Endodermal cell (in vitro differentiated cells): ENCODE data around the gene C1QTNF1. TPM values are rescaled to one million over a fixed set of nuclear protein-coding genes. Genes with fewer than 3 reads are reported as not detected.
A peak's percentile ranks its signal among the peaks of the same experiment; 100 is the strongest.

ENCODE experiments used
- DNase-seq: peaks from one replicate; pipeline ENCODE4 v3.0.0-alpha.2; 2017
- H3K27ac ChIP-seq: 2 replicates; pipeline ENCODE4 v1.5.1; 2013; ENCODE audit warnings: mild to moderate bottlenecking, low read depth, low read length, moderate library complexity
- H3K27me3 ChIP-seq: 2 replicates; pipeline ENCODE4 v1.6.1; 2013; ENCODE audit warnings: mild to moderate bottlenecking, low read length, moderate library complexity; ENCODE audit not compliant: insufficient read depth, control insufficient read depth, poor library complexity, severe bottlenecking
- H3K36me3 ChIP-seq: 2 replicates; pipeline ENCODE4 v1.7.0; 2013; ENCODE audit warnings: mild to moderate bottlenecking, low read length, moderate library complexity; ENCODE audit not compliant: control insufficient read depth, insufficient read depth
- H3K4me1 ChIP-seq: one replicate; pipeline ENCODE4 v1.7.0; 2013; ENCODE audit warnings: low read length; ENCODE audit not compliant: control insufficient read depth, insufficient read depth
- H3K4me3 ChIP-seq: 2 replicates; pipeline ENCODE4 v1.5.1; 2013; ENCODE audit warnings: mild to moderate bottlenecking, low read length, moderate library complexity
- H3K9ac ChIP-seq: 2 replicates; pipeline ENCODE4 v1.6.1; 2013; ENCODE audit warnings: mild to moderate bottlenecking, low read length, moderate library complexity; ENCODE audit not compliant: poor library complexity, severe bottlenecking; ENCODE audit errors: extremely low read depth
- H3K9me3 ChIP-seq: 2 replicates; pipeline ENCODE4 v1.6.1; 2013; ENCODE audit warnings: mild to moderate bottlenecking, low read length, moderate library complexity; ENCODE audit not compliant: control insufficient read depth
- H3K27ac Mint-ChIP-seq: 2 replicates; pipeline ENCODE4 v1.8.0; 2020; ENCODE audit warnings: mixed read lengths
- H3K27me3 Mint-ChIP-seq: 2 replicates; pipeline ENCODE4 v1.8.0; 2021; ENCODE audit warnings: mild to moderate bottlenecking, mixed read lengths; ENCODE audit not compliant: insufficient read depth
- H3K36me3 Mint-ChIP-seq: 2 replicates; pipeline ENCODE4 v1.8.0; 2020; ENCODE audit warnings: low read depth, mixed read lengths
- H3K4me1 Mint-ChIP-seq: 2 replicates; pipeline ENCODE4 v1.8.0; 2020; ENCODE audit warnings: mixed read lengths
- H3K4me3 Mint-ChIP-seq: 2 replicates; pipeline ENCODE4 v1.8.0; 2020; ENCODE audit warnings: mild to moderate bottlenecking, moderate library complexity, mixed read lengths
- H3K9me3 Mint-ChIP-seq: 2 replicates; pipeline ENCODE4 v1.8.0; 2020; ENCODE audit warnings: mild to moderate bottlenecking, mixed read lengths
- WGBS, 2 experiments: methylation state at CpG; one replicate each; pipeline versions ENCODE4 v1.1.5 to v1.1.7; 2013; ENCODE audit warnings: missing lambda C conversion rate in 2 of 2, mixed read lengths in 1 of 2; ENCODE audit not compliant: insufficient coverage in 1 of 2, insufficient read length in 1 of 2; 5-methylcytosine and 5-hydroxymethylcytosine counted together
- total RNA-seq, 2 donors: library from RNA; stranded (reverse); fragmentation: NEBNext Ultra II Directional in 1 of 2; extraction: Animal tissue kit (Norgen Biotek cat#: 25700) in 1 of 2; gene quantifications; 2 replicates in 1 of 2; 3 replicates in 1 of 2; pipeline ENCODE4 v1.2.1, GENCODE V29; 2021
- TF ChIP-seq, protein P1 (sequence below): fragments of 200-600 bp; sonication (generic); conservative IDR thresholded peaks from 2 replicates; pipeline ENCODE4 v1.5.0; 2021; ENCODE audit warnings: antibody characterized with exemption, mild to moderate bottlenecking

C1QTNF1 gene
- total RNA-seq, 2 donors from 2014 or later: 16.0 to 16.5 TPM

DNA sequence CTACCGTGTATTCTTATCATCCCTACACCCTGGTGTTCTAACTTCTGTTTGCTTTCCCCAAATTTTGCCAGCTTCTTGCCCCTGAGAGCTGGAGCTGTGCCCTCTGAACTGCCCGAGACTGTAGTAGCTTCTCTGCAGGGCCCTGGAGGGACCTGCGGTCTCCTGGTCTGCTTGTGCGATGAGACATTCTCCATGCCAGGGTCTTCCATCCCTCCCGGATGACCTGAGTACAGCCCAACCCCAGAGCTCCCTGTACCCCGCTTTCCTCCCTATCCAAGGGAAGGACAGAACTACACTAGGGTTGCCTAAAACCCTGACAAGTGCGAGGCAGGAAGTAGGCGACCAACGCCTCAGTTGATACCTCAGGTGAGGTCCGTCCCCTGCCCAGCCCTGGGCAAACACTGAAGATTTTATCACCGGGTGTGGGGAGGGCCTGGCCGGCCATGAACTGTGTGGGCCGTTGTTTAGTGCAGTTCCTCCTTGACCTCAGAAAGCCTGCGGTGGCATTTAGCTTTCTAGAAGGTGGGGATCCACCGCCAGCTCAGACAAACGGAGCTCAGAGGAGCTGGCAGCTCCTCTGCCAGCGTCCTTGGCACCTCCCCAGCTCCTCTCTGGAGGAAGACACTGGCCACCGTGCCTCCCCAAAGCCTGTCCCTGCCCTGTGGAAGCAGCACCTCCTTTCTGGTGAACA lies 28.1 kb upstream of the C1QTNF1 start:
- Histone ChIP-seq H3K27ac (no peak overlapping the region), H3K4me3 (no peak overlapping the region), H3K9me3 (no peaks in the 10 kb centered on the region), H3K27me3 (no peaks in the 10 kb centered on the region), H3K4me1 (no peaks in the 10 kb centered on the region), H3K9ac (no peak overlapping the region), H3K36me3 (peaks cover 53% of the 10 kb centered on the region)
- peaks cover 70% of the 10 kb centered on the region for H3K36me3 Mint-ChIP-seq
- WGBS, 2 experiments: 91 to 96% methylated on average over 11 to 18 of the region's 18 CpGs
- H3K27ac Mint-ChIP-seq: no peak overlapping the region
- TF ChIP-seq, protein P1, sequence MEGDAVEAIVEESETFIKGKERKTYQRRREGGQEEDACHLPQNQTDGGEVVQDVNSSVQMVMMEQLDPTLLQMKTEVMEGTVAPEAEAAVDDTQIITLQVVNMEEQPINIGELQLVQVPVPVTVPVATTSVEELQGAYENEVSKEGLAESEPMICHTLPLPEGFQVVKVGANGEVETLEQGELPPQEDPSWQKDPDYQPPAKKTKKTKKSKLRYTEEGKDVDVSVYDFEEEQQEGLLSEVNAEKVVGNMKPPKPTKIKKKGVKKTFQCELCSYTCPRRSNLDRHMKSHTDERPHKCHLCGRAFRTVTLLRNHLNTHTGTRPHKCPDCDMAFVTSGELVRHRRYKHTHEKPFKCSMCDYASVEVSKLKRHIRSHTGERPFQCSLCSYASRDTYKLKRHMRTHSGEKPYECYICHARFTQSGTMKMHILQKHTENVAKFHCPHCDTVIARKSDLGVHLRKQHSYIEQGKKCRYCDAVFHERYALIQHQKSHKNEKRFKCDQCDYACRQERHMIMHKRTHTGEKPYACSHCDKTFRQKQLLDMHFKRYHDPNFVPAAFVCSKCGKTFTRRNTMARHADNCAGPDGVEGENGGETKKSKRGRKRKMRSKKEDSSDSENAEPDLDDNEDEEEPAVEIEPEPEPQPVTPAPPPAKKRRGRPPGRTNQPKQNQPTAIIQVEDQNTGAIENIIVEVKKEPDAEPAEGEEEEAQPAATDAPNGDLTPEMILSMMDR: no peak
- no peaks in the 10 kb centered on the region for H3K4me1 Mint-ChIP-seq
- H3K27me3 Mint-ChIP-seq: no peaks in the 10 kb centered on the region
- peak; percentile 24 for DNase-seq
- no peak overlapping the region for H3K4me3 Mint-ChIP-seq
- H3K9me3 Mint-ChIP-seq: no peaks in the 10 kb centered on the region

DNA sequence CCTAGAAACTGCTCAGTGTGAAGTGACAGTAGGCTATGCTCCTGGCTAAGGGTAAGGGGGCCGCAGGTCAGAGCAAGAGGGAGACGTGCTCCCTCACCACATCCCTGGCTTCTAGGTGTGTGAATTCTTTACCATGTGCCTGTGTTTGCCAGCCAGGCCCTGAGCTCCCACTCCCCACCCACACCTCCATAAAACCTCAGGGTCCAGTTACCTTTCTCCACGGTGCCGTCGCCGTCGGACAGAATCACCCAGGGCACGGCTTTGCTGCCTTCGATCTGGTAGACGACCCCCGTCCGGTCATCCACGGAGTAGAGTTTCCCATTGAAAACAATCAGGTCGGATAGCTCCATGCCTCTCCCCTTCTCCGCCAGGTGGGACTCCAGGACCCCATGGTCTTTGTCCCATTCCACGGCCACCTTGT lies 27.2 kb upstream of the C1QTNF1 start:
- no peaks in the 10 kb centered on the region for H3K9me3 ChIP-seq
- DNase-seq: no peak
- Mint-ChIP-seq H3K36me3 (peaks cover 68% of the 10 kb centered on the region), H3K27me3 (peaks cover 3% of the 10 kb centered on the region), H3K4me1 (no peaks in the 10 kb centered on the region), H3K27ac (no peak overlapping the region), H3K4me3 (no peak overlapping the region), H3K9me3 (no peaks in the 10 kb centered on the region)
- no peak overlapping the region for H3K9ac ChIP-seq
- no peaks in the 10 kb centered on the region for H3K4me1 ChIP-seq
- no peak overlapping the region for H3K27ac ChIP-seq
- 94 to 96% methylated on average over 14 to 16 of the region's 16 CpGs for WGBS, 2 experiments
- H3K27me3 ChIP-seq: no peaks in the 10 kb centered on the region
- peaks cover 44% of the 10 kb centered on the region for H3K36me3 ChIP-seq
- TF ChIP-seq, protein P1: no peak
- H3K4me3 ChIP-seq: no peak overlapping the region

DNA sequence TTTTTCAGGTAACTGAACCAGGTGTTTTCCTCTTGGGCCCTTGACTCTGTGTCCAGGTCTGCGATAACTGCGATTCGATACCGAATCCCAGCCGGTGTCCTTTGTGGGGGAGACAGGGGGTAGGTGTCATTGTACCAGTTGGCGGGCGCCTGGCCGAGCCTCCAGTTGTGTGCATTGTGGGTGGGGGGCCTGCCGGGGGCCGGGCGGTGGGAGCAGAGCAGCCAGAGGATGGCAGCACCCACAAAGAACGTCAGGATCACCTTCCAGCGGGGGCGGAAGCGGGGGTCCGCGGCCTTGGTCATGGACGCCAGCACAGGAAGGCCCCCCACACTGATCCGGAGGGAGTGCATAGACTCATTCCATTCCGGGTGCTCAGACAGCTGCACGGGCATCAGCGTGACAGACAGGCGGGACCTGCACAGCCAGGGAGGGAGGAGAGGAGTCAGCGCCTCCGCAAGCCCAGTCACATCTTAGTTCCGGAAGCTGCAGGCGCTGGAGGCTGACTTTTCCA lies 26.7 kb upstream of the C1QTNF1 start:
- no peak overlapping the region for H3K4me3 Mint-ChIP-seq
- Histone ChIP-seq H3K9me3 (no peaks in the 10 kb centered on the region), H3K27me3 (no peaks in the 10 kb centered on the region), H3K4me3 (no peak overlapping the region), H3K27ac (no peak overlapping the region), H3K4me1 (no peaks in the 10 kb centered on the region), H3K9ac (no peak overlapping the region), H3K36me3 (peaks cover 41% of the 10 kb centered on the region)
- H3K36me3 Mint-ChIP-seq: peaks cover 67% of the 10 kb centered on the region
- H3K4me1 Mint-ChIP-seq: no peaks in the 10 kb centered on the region
- peaks cover 6% of the 10 kb centered on the region for H3K27me3 Mint-ChIP-seq
- H3K27ac Mint-ChIP-seq: no peak overlapping the region
- peak; percentile 35 for DNase-seq
- H3K9me3 Mint-ChIP-seq: no peaks in the 10 kb centered on the region
- 92 to 97% methylated on average over 11 to 27 of the region's 27 CpGs for WGBS, 2 experiments
- TF ChIP-seq, protein P1: no peak
